Spinal cord (tissue), 10 donors: Measurements from ENCODE around the gene CAMK2D. TPM values are rescaled to one million over a fixed set of nuclear protein-coding genes. Genes with fewer than 3 reads are reported as not detected.

Experiments
- DNase-seq, 6 donors: peaks; one replicate each; pipeline versions ENCODE4 v3.0.0 to v3.0.0-alpha.2; 2013 to 2015; ENCODE audit warnings: low spot score in 6 of 6, low read depth in 4 of 6
- H3K27ac ChIP-seq: one replicate; pipeline ENCODE4 v1.5.1; 2013; ENCODE audit warnings: low read depth, low read length, control low read depth
- H3K27me3 ChIP-seq: one replicate; pipeline ENCODE4 v1.6.1; 2013; ENCODE audit warnings: low read length; ENCODE audit not compliant: control insufficient read depth, insufficient read depth
- H3K36me3 ChIP-seq: one replicate; pipeline ENCODE4 v1.6.1; 2013; ENCODE audit warnings: low read length; ENCODE audit not compliant: control insufficient read depth, insufficient read depth
- H3K4me1 ChIP-seq: one replicate; pipeline ENCODE4 v1.6.1; 2013; ENCODE audit warnings: low read length; ENCODE audit not compliant: control insufficient read depth, insufficient read depth
- H3K4me3 ChIP-seq: one replicate; pipeline ENCODE4 v1.5.1; 2013; ENCODE audit warnings: low read depth, low read length, control low read depth
- H3K9me3 ChIP-seq: one replicate; pipeline ENCODE4 v1.6.1; 2013; ENCODE audit warnings: low read length; ENCODE audit not compliant: control insufficient read depth, insufficient read depth
- WGBS: methylation state at CpG from one replicate; pipeline ENCODE4 v1.1.5; 2013; ENCODE audit warnings: missing lambda C conversion rate; ENCODE audit not compliant: insufficient coverage; 5-methylcytosine and 5-hydroxymethylcytosine counted together
- polyA plus RNA-seq, 2 donors: library from polyadenylated mRNA; unstranded; fragments of 120-200 nt; gene quantifications; one replicate each; pipeline ENCODE4 v1.2.1, GENCODE V29; 2013; ENCODE audit not compliant: insufficient read length in 2 of 2
- total RNA-seq, 2 donors: library from RNA; depleted of rRNA in 1 of 2; stranded (reverse); fragments of 120-200 nt in 1 of 2; fragments of >200 nt in 1 of 2; gene quantifications; one replicate each; pipeline versions ENCODE4 v1.2.3 to v1.2.4, GENCODE V29; 2013 to 2014
- donor health status: healthy.

The CAMK2D gene
- total and polyA plus RNA-seq, 4 donors = 64.4 to 154 (median 95.0) TPM

DNA sequence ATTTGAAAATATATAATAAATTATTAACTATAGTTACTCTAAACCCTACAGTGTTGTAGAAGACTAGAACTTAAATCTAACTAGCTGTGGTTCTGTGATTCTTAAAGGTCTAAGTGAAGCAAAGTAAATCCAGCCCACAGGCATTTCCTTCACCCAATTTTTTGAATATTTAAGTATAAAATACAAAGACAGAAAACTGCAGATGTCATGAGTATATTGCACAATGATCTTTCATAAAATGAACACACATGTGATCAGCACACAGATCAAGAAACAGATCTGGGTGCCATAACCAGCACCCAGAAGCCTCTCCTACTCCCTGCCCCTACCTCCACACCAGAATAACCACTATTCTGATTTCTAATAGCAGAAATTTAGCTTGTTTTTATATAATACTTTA lies 82.9 kb downstream of the CAMK2D start:
- no peaks in the 10 kb centered on the region for H3K4me1 ChIP-seq
- no peak overlapping the region for H3K4me3 ChIP-seq
- no peaks in the 10 kb centered on the region for H3K27me3 ChIP-seq
- no peak for DNase-seq
- H3K27ac ChIP-seq = no peak overlapping the region
- no peaks in the 10 kb centered on the region for H3K36me3 ChIP-seq
- H3K9me3 ChIP-seq = no peaks in the 10 kb centered on the region

DNA sequence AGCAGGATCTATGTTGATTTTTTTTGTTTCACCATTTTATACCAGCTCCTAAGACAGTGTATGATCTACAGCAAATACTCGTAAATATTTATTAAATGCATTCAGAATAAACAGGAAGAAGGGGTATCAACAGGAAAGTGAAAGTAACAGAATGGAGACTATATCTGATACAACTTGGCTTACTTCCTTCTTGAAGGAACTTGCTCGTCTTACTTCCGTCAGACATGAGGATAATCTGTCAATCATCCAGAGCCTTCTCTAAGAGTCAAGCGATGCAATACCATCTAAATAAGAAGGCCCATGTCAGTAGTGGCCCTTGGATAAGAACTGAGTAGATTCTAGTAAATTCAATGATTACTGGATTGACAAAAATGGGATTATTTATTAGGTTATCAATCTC lies 84.2 kb downstream of the CAMK2D start:
- Histone ChIP-seq H3K27ac (no peak overlapping the region), H3K4me3 (no peak overlapping the region), H3K9me3 (no peaks in the 10 kb centered on the region), H3K36me3 (no peaks in the 10 kb centered on the region), H3K4me1 (no peaks in the 10 kb centered on the region), H3K27me3 (no peaks in the 10 kb centered on the region)
- WGBS = no CpG with 5 or more reads among the region's 4 CpGs
- no peak for DNase-seq

DNA sequence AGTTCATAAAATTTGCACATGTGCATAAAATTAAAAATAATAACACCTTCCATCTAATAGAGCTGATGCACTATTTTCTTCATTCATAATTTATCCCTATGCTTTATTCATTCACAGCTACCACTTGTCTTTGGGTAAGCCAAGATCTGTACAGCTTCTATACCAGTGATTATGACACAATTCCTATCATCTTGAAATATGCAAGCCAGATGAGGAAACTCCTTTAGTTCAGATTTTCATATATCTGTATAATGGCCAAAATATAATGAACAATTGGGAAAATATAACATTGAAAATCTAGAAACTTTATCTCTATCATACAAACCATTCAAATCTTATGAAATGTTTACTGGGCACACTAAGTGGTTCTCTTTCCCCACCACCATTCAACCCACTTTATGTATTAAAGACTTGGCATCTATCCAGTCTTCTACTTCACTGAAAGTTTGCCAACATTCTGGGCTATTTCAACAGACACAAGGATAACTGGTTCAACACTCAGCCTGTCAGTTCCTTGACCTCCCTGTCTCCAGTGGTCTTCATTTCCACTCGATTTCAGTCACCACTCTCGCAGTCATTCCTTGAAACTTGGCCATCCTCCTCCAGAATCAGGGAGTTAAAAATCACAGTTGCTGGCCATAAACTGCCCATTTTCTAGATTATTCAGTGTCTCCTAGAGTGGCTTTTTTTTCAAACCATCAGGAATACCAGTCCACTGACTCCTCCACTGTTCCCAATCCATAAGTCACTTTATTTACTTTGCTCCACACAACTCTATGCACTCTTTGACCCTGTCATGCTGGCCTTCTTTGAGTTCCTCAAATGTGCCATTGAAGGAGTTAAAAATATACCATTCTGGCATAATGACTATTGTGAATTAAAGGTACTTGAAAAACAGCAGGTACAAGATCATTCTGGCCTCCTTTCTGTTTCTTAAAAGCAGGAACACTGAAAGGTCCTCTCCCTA lies 85.5 kb downstream of the CAMK2D start:
- no peaks in the 10 kb centered on the region for H3K36me3 ChIP-seq
- no peaks in the 10 kb centered on the region for H3K9me3 ChIP-seq
- no peak overlapping the region for H3K27ac ChIP-seq
- H3K27me3 ChIP-seq = no peaks in the 10 kb centered on the region
- no peaks in the 10 kb centered on the region for H3K4me1 ChIP-seq
- H3K4me3 ChIP-seq = no peak overlapping the region
- no peak for DNase-seq
- WGBS = 57% methylated on average over 2 of the region's 2 CpGs

DNA sequence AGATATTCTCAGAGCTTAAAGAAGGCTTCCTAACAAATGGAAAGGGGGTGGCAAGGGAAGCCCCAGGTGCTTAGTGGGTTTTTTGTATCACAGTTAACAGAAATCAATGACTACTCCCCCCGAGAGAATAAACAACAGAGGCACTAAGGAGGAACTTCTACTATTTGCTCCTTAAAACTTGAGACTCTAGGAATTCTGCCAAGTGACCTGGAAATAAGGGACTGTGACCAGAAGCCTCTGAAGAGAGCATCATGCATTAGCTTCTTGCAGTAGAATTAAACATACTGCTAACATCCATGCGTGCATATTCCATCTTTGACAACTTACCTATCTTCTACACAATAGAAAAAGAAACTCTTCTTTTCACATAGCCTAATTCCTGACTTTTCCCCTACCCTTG lies 86.8 kb downstream of the CAMK2D start:
- H3K4me1 ChIP-seq = no peaks in the 10 kb centered on the region
- H3K4me3 ChIP-seq = no peak overlapping the region
- no peaks in the 10 kb centered on the region for H3K9me3 ChIP-seq
- no peaks in the 10 kb centered on the region for H3K36me3 ChIP-seq
- no peak overlapping the region for H3K27ac ChIP-seq
- H3K27me3 ChIP-seq = no peaks in the 10 kb centered on the region
- DNase-seq = peak in 2 of 6 donors; percentile 27 to 31
- WGBS = 75% methylated on average over 1 of the region's 2 CpGs

DNA sequence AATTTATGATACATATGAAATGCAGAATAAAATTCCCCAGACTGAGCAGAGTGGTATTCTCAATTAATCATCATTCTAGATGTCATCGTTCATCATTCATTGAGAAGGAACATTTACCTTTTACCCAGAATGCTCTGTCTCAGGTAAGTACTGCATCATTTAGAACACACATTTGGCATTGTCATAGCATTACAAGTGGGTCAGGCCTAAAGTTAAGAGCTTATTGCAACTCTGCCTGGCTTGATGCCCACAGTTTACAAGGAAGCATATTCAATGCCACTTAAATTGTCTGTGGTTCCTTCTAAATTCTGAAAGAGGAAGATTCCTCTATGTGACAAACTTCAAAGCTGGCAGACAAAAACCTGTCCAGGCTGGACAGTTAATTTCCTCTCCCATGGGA lies 87.3 kb downstream of the CAMK2D start:
- no CpG with 5 or more reads among the region's 1 CpG for WGBS

DNA sequence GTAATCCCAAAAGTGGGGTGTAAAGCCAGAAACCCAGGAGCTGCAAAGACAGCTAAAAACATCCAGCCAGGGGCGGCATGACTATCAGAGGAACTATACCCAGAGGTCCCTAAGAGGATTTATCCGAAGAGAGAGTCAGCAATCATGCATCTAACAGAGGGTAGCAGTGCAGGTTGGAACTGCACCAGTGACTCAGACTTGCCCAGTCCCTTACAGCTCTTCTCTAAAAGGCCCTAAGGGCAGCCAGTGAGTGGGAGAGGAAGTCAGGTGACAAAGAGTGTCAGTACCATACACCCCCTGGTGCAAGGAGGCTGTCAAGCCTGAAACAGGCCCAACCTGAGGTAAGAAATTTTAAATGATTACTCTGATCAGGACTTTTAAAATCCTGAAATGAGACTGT lies 88.1 kb downstream of the CAMK2D start:
- H3K4me1 ChIP-seq = no peaks in the 10 kb centered on the region
- DNase-seq = no peak
- H3K36me3 ChIP-seq = no peaks in the 10 kb centered on the region
- H3K4me3 ChIP-seq = no peak overlapping the region
- 92% methylated on average over 2 of the region's 2 CpGs for WGBS
- no peak overlapping the region for H3K27ac ChIP-seq
- no peaks in the 10 kb centered on the region for H3K9me3 ChIP-seq
- H3K27me3 ChIP-seq = no peaks in the 10 kb centered on the region

More for the DNA sequence above, 87.3 kb downstream of the CAMK2D start:
- Histone ChIP-seq H3K4me1 (no peaks in the 10 kb centered on the region), H3K4me3 (no peak overlapping the region), H3K27me3 (no peaks in the 10 kb centered on the region), H3K27ac (no peak overlapping the region), H3K36me3 (no peaks in the 10 kb centered on the region), H3K9me3 (no peaks in the 10 kb centered on the region)
- DNase-seq = peak in 2 of 6 donors; percentile 9 to 32

DNA sequence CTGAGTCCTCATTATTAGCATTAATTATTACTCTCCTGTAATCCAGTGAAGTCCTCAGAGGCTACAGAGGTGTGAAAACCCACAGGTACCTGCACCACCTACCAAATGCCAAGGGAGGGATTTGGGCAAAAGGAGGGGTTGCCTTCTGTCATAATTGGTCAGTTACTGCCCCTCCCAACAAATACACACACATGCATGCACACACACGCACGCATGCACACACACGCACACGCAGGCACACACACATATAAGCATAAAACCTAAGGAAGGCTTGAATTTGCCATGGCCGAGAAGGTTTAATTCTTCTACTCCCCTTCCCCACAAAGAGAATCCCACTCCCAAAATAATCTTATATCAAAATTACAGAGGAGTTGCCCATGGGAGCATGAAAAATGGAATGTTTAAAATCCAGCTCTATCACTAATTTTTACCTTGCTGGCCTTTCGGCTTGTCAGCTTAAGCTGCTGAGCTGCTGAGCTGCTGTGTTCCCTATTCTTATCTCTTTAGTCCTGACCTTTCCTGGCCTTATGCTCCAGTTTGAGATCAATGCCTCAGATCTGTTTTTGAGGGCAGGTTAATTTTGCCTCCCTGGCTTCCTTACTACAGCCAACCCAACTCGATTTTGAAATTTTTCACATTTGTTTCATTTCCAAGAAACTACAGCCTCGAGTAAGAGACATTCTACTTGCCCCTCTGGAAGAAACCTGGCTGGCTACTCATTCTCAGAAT lies 95.0 kb downstream of the CAMK2D start:
- no peaks in the 10 kb centered on the region for H3K4me1 ChIP-seq
- H3K9me3 ChIP-seq = no peaks in the 10 kb centered on the region
- H3K36me3 ChIP-seq = no peaks in the 10 kb centered on the region
- H3K27me3 ChIP-seq = no peaks in the 10 kb centered on the region
- WGBS = 100% methylated on average over 1 of the region's 8 CpGs
- no peak overlapping the region for H3K4me3 ChIP-seq
- DNase-seq = no peak
- no peak overlapping the region for H3K27ac ChIP-seq

DNA sequence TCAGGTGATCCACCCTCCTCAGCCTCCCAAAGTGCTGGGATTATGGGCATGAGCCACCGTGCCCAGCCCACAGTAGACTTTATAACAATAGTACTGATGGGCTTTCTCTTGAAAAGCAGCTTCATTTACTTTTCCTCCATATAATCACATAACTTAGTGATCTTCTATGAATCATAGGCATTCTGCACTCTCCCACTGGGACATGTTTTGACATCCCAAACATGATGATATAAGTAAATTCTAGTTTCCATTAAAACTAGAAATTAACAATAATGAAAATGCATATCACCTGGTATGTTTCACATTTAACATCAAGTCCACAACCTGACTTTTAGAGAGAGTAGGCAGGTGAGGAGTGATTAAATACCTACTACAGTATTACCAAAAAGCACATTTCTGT lies 96.5 kb downstream of the CAMK2D start:
- Histone ChIP-seq H3K27ac (no peak overlapping the region), H3K27me3 (no peaks in the 10 kb centered on the region), H3K36me3 (no peaks in the 10 kb centered on the region), H3K4me3 (no peak overlapping the region), H3K9me3 (no peaks in the 10 kb centered on the region), H3K4me1 (no peaks in the 10 kb centered on the region)
- 100% methylated on average over 1 of the region's 1 CpG for WGBS
- no peak for DNase-seq

DNA sequence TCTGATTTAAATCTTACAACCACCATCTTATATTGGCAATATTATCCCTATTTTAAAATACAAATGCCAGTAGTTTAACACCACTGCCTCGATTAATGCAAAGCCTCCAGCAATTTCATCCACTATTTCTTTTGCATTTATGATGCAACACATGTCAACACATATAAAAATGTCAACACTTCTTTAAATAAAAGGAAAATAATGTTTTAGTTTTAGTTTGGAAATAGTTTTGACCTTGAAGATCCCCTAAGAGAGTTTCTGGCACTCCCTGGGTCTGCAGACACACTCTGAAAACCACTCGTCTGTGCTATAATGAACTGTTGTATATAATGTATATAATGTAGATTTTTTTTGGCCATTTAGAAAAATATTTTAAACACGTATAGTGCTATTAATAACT lies 99.0 kb downstream of the CAMK2D start:
- WGBS = no CpG with 5 or more reads among the region's 3 CpGs
- no peaks in the 10 kb centered on the region for H3K9me3 ChIP-seq
- no peak for DNase-seq
- H3K4me3 ChIP-seq = no peak overlapping the region
- H3K27me3 ChIP-seq = no peaks in the 10 kb centered on the region
- no peaks in the 10 kb centered on the region for H3K36me3 ChIP-seq
- no peak overlapping the region for H3K27ac ChIP-seq
- H3K4me1 ChIP-seq = no peaks in the 10 kb centered on the region
